HG03571 (cell line): ENCODE results near the gene SYNE1.
A peak's percentile ranks its signal among the peaks of the same experiment; 100 is the strongest.

Experiments used
- ATAC-seq: cut with Tn5 transposase; IDR thresholded peaks from one replicate; pipeline ENCODE4 v1.9.1; 2021; ENCODE audit not compliant: unreplicated experiment

Gene SYNE1

GRCh38 chr6:152296648-152297376 lies 340.4 kb downstream of the SYNE1 start:
- ATAC-seq = no peak

DNA sequence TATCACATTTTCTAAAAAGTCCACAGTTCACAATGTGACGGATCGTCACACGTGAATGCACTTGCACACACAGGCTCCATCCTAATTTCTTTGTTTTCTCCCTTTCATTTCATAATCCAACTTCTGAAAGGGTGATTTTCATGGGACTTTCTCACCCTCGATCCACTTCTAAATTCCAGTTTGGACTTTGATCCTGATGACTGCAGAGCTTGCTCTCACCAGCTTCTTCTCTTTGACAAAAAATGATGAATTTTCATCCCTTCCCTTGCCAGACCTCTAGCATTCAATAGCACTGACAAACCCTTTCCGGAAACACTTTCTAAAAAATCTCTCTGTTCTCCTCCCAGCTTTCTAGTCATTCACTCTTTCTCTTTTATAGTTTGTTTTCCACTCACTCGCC lies 341.2 kb downstream of the SYNE1 start:
- ATAC-seq = no peak

- no peak for ATAC-seq
These were observed 341.8 kb downstream of the SYNE1 start for GRCh38 chr6:152295346-152295745.

GRCh38 chr6:152293404-152293803 lies 343.8 kb downstream of the SYNE1 start:
- ATAC-seq = no peak

- no peak for ATAC-seq
These were observed 344.6 kb downstream of the SYNE1 start for GRCh38 chr6:152292555-152292954.

GRCh38 chr6:152290693-152291092 lies 346.5 kb downstream of the SYNE1 start:
- no peak for ATAC-seq

GRCh38 chr6:152277826-152278329 lies 359.3 kb downstream of the SYNE1 start:
- ATAC-seq = no peak

GRCh38 chr6:152273638-152274037 lies 363.5 kb downstream of the SYNE1 start:
- ATAC-seq = no peak

- no peak for ATAC-seq
These were observed 364.2 kb downstream of the SYNE1 start for GRCh38 chr6:152273002-152273401.

GRCh38 chr6:152272486-152272885 lies 364.7 kb downstream of the SYNE1 start:
- ATAC-seq = no peak

DNA sequence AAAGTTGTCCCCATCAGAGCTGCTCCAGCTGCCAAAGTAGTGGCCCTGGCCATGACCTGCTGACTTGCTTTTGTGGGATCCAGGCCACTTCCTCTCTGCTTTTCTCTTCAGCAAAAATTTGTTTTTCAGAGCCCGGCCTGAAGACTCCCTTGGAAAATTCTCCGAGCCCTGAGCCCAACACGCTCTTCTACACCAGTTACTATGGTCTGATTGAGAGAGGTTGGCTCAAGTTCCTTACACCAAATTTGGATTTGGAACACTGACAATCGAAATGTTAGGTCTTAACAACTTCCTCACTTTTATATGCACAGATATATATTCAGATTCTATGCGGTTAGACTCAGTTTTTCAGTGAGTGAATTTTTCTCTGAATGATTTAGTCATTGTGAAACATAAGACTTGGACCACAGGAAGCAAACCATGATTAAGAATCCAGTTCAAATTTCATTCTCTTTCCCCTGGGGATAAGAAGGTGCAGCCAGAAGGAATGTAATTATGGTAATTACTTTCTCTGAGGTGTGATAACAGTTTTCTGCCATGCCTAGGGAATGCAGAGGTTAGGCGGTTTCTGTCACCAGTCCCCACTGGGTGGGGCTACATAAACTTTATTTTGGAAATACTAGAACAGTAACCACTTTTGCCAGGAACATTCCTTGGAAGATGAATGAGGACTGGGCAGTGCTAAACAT lies 365.2 kb downstream of the SYNE1 start:
- peak; percentile 63 for ATAC-seq

- ATAC-seq = no peak
These were observed 366.7 kb downstream of the SYNE1 start for GRCh38 chr6:152270301-152270925.

GRCh38 chr6:152268846-152269442 lies 368.2 kb downstream of the SYNE1 start:
- ATAC-seq = no peak

DNA sequence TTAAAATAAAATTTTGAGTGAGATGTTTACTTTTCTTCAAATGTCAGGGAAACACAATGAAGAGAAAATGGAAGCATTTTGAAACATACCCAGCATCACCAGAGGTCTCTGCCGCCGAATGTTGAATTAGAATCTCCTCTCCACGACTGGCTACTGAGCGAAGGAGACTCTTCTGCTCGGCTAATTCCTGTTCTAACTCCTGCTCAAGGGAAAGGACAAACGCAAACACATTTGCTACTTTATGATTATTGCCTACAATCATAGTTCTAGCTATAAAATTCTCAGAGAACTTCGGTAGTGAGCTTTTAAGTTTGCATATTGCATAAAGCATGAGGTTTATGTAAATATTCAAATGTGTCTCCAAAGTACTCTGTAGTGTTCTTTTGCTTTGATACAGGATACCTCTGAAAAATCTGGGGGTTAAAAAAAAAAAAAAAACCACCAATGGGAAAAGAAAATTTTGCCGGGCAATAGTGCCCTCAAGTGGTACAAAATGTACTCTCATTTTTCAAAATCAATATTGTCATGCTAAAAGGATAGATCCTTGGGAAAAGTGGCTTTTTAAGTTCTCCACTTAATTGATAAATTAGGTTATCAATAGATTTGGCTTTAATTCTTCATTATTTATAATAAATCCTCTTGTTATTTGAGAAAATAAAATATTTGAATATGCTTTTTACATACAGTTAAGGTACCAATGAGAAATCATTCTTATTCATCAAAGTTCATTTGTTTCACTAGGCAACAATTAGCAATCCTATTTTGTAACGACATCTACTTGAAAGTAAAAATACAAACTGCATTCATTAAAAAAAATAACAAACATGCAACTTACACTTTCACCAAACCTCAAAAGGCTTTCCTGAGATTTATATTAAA lies 369.0 kb downstream of the SYNE1 start:
- ATAC-seq = no peak

DNA sequence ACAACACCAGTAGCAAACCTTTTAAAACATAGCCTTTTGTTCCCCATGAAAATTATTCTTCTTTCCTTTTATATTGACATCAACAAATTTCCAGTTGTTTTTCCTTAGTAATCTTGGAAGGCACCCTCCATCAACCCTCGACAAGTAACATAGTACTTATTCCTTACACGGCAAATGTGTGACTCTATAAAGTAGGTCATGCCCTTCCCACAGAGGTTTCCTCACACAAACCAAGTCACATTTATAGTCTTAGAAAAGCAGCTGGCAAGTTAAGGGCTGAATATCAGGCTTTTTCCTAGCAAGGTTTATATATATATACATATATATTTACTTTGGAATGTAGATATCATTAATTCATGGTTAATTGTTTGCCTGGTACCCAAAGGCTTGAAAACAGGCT lies 371.5 kb downstream of the SYNE1 start:
- ATAC-seq = no peak

DNA sequence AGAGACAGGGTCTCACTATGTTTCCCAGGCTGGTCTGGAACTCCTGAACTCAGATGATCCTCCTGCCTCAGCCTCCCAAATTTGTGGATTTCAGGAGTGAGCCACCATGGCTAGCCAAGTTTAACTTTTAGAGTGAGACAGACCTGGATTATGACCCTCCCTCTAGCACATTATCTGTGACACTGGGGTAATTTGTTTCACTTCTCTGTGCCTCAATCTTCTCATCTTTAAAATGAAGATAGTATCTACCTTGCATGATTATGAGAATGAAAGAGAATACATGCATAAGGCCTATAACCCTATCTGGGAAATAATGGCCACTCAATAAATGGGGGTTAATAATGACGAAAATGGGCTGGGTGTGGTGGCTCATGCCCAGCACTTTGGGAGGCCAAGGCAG lies 373.6 kb downstream of the SYNE1 start:
- no peak for ATAC-seq

- no peak for ATAC-seq
These were observed 376.0 kb downstream of the SYNE1 start for GRCh38 chr6:152261179-152261578.

DNA sequence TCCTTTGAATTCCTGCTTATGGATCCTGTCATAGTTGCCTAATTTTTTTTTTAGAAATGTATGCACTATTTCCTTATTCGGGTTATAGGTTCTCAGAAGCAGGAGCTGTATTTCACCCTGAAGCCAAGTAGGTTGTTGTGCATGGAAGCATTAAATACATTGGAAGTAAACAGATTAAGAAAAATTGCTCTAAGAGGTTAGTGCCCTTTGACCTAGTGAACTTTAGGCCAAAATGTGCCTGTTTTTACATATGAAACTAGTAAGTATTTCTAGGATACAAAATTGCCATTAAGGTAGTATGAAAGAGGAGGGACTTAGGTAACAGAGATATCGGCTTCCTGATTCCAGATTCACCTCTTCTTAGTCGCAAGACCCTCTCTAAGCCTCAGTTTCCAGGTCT lies 377.9 kb downstream of the SYNE1 start:
- ATAC-seq = no peak

- ATAC-seq = no peak
These were observed 379.6 kb downstream of the SYNE1 start for GRCh38 chr6:152257581-152257980.

DNA sequence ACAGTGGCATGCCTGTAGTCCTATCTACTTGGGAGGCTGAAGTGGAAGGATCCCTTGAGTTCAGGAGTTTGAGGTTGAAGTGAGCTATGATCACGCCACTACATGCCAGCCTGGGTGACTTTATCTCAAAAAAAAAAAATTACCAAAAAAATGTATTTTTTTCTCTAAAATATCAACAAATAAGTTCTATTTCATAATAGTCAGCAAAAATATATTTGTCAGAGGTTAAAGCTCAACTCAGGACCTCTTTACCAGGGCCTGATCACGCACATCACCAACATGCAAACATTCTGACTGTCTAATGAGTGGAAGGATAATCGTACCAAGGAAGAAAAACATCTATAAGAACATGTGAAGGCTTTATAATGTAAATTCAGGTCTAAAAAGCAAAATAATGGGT lies 387.0 kb downstream of the SYNE1 start:
- no peak for ATAC-seq

DNA sequence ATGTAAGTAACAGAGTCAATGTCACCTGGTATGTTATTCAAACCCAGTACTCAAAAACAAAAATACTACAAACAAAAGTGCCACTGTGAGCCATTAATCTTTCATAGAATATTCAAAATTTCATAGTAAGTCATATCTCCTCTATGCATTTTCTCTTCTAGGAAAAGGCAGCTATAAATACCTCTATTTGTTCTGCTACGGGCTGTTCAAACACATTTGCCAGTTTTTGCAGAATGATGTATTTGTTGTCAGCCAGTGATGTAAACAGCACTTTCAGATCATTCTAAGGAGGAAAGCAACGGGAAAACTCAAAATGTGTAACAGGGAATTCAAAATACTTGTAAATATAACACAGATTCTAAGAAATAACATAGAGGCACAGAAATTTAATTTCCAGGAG lies 388.2 kb downstream of the SYNE1 start:
- no peak for ATAC-seq
